Fibroblast of the aortic adventitia (primary cell): ENCODE data around the gene NUDT15. TPM values are rescaled to one million over a fixed set of nuclear protein-coding genes. Genes with fewer than 3 reads are reported as not detected.
A peak's percentile ranks its signal among the peaks of the same experiment; 100 is the strongest.

Experiments used
- DNase-seq: peaks from one replicate; pipeline ENCODE4 v3.0.0-alpha.2; 2010; ENCODE audit warnings: low read depth
- H3K4me3 ChIP-seq: 2 replicates; pipeline ENCODE4 v1.5.1; 2011; ENCODE audit warnings: low read depth, mild to moderate bottlenecking, control low read depth, low read length, moderate library complexity
- total RNA-seq: library from RNA; depleted of rRNA; stranded (reverse); fragments of >200 nt; gene quantifications from 2 replicates; pipeline ENCODE4 v1.2.3, GENCODE V29; 2012; ENCODE audit warnings: low replicate concordance
- TF ChIP-seq, protein P1 (sequence below): IDR thresholded peaks from 2 replicates; pipeline ENCODE4 v1.5.1; 2011; ENCODE audit warnings: mild to moderate bottlenecking, low read length, control low read depth, inconsistent platforms; ENCODE audit not compliant: insufficient read depth

Gene NUDT15
- total RNA-seq, 1 donor = 23.1 TPM

DNA sequence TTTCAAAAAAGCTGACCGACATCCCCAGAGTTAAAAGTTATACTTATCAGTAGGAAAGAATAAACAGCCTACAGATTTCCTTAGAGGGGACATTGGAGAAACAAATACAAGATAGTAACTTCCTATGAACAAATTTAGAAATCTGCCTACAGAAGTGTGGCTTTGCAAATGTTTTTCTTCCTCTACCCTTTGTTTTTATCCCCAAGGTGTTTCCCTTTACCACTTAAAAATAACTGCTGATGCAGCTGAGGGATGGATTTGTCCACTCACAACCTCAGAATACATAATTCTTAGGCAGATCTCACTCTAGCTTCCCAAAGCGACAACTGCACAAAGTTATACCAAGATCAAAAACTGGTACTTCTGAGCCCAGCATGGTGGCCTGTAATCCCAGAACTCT is 36.5 kb downstream of the NUDT15 start:
- H3K4me3 ChIP-seq = no peak overlapping the region
- TF ChIP-seq, protein P1, sequence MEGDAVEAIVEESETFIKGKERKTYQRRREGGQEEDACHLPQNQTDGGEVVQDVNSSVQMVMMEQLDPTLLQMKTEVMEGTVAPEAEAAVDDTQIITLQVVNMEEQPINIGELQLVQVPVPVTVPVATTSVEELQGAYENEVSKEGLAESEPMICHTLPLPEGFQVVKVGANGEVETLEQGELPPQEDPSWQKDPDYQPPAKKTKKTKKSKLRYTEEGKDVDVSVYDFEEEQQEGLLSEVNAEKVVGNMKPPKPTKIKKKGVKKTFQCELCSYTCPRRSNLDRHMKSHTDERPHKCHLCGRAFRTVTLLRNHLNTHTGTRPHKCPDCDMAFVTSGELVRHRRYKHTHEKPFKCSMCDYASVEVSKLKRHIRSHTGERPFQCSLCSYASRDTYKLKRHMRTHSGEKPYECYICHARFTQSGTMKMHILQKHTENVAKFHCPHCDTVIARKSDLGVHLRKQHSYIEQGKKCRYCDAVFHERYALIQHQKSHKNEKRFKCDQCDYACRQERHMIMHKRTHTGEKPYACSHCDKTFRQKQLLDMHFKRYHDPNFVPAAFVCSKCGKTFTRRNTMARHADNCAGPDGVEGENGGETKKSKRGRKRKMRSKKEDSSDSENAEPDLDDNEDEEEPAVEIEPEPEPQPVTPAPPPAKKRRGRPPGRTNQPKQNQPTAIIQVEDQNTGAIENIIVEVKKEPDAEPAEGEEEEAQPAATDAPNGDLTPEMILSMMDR = no peak
- no peak for DNase-seq

DNA sequence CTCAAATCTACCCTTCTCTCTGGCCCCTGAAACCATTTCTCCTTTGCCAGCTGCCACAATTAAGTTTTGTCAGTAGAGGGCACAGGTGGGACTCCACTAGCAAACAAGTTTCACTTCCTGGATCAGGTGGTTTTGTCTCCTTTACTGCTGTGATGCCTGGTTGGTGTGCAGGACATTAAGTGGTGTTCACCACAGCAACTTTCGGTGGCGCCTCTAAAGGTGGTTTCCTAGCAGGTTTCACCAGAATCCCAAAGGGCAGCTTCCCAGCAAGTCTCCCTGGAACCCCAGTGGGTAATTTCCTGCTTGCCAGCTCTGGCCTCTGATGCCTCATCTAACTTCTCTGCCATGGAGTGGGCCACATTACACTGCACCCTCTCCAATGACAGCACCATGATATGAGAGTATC is 40.7 kb downstream of the NUDT15 start:
- DNase-seq = no peak
- TF ChIP-seq, protein P1 = peak; percentile 15
- no peak overlapping the region for H3K4me3 ChIP-seq

DNA sequence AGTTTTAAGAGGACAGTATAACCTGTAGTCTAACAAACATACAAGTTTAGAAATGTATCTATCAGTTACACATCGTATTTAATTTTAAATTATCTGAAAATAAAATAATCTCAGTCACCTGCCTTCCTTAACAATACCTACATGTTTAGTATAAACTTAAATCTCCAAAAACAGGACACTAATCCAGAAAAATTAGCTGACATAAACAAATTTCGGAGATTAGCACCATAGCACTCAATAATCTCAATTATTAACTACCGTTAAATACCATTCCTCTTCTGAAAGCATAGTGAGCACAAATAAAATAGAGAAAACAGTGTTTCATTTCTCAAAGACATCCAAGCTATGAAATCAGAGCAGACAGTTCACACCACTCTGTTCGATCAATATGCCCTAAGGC is 44.2 kb downstream of the NUDT15 start:
- DNase-seq = no peak
- TF ChIP-seq, protein P1 = no peak
- no peak overlapping the region for H3K4me3 ChIP-seq

DNA sequence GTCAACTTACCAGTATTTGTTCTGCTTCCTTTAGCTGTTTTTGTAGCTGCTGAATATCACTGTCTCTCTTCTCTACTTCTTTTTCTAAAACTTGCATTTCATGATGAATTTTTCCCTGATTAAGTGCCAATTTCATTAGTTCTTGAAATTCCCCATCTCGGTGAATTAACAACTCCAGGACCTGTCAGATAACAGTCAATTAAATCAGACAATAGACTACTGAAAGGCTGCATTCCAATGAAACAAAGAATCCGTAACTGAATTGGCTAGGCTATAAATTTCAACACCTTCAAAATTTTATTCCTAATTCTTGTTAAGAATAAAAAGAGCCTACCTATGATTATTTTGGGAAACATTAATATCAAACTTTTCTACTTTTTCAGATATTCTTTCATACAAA is 48.7 kb downstream of the NUDT15 start:
- H3K4me3 ChIP-seq = no peak overlapping the region
- TF ChIP-seq, protein P1 = no peak
- no peak for DNase-seq

DNA sequence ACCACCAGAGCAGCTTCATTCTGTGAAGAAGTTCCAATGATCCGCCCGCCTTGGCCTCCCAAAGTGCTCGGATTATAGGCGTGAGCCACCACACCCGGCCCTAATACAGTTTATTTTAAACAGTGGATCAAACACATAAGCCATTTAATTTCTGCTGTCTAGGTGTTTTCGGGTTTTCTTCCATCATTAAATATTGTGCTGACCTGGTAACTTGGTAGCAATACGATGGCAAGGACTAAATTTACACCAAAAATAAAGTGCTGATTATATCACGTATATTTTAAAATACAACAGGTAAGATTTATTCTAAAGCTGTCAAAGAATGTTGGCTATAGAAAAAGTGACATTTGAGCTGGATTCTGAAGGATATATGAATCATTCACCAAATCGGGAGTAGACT is 56.1 kb downstream of the NUDT15 start:
- DNase-seq = no peak
- TF ChIP-seq, protein P1 = no peak
- H3K4me3 ChIP-seq = peak overlapping the region; percentile 79

DNA sequence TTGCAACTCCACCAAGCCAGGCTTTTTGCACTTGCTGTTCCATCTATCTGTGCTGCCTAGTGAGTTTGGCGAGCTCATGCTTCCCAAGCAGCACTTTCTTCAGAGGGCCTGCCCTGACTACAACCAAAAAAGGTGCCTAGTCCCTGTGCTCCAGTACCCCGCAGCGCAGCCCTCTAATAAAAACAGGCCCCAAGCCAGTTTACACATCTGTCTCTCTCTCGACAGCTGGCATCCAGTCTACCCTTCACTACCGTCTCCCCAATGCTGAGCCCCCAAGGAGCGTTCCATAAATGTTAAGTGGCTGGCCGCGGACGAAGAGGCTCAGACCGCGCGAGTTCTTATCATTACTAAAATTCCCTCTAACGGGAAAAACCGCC is 56.9 kb downstream of the NUDT15 start:
- TF ChIP-seq, protein P1 = no peak

DNA sequence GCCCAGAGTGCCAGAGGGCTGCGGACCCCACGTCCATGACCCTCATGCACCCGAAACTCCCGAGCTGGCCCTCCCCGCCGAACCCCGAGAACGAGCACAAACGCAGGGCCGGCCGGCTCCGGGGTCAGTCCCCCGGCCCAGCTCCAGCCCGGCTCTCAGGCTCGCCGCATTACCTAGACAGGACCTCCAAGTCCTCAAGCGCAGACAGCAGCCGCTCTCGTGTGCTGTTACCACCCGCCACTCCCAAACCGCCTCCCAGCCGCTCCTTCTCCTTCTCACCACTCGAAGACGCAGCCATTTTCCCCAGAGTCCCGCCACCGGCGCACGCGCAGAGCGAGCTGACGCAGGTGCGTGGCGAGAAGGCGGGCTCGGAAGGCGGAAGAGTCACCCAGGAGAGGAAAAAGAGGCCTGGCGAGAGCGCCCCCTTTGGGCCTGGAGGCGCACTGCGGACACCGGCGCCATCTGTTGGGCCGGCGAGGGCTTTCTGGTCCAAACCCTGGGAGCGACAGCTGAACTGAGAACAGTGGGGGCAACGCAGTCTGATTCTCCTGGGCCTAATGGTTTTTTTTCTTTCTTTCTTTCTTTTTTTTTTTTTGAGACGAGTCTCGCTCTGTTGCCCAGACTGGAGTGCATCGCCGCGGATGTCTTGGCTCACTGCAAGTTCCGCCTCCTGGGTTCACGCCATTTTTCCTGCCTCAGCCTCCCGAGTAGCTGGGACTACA is 57.4 kb downstream of the NUDT15 start, which contains the start of gene MED4:
TSS of gene MED4 (minus strand) at position 324 of the 722 bp plus-strand sequence. CDS start at position 298, 26 bp downstream.
- peak; percentile 94 for DNase-seq
- TF ChIP-seq, protein P1 = peak; percentile 100
- H3K4me3 ChIP-seq = peak within 1 kb of the TSS; percentile 79

More for the DNA sequence above, 56.9 kb downstream of the NUDT15 start:
- peak; percentile 6 for DNase-seq
- peak overlapping the region; percentile 79 for H3K4me3 ChIP-seq
